Measurements from ENCODE around the gene NR2E3.
"Not testable (repeated sequence)": the region's sequence is repeated elsewhere in the genome, so short reads cannot be mapped to it uniquely, and the experiment has no call there.

Gene NR2E3

GRCh38 chr15:71820127-71820526 is 9.8 kb downstream of the NR2E3 start:
- DNase-seq = no peak

- no peak for DNase-seq
Measured at GRCh38 chr15:71821547-71822129, 11.3 kb downstream of the NR2E3 start.

GRCh38 chr15:71822890-71823630 is 12.7 kb downstream of the NR2E3 start:
- DNase-seq = no peak

- DNase-seq = no peak
Measured at GRCh38 chr15:71823801-71824200, 13.4 kb downstream of the NR2E3 start.

GRCh38 chr15:71825021-71825730 is 14.8 kb downstream of the NR2E3 start:
- DNase-seq = no peak

- DNase-seq = no peak
Measured at GRCh38 chr15:71826196-71826595, 15.8 kb downstream of the NR2E3 start.

- no peak for DNase-seq
Measured at GRCh38 chr15:71830981-71831380, 20.6 kb downstream of the NR2E3 start.

GRCh38 chr15:71841563-71841962 is 31.2 kb downstream of the NR2E3 start:
- DNase-seq = no peak

- DNase-seq = no peak
Measured at GRCh38 chr15:71844916-71845315, 34.6 kb downstream of the NR2E3 start.

- no peak for DNase-seq
Measured at GRCh38 chr15:71853543-71853942, 43.2 kb downstream of the NR2E3 start.

GRCh38 chr15:71858232-71858631 is 47.9 kb downstream of the NR2E3 start:
- not testable (repeated sequence) for DNase-seq

Data from NCI-H1694 treated with DMSO at 0.1 percent for 48 hours (cell line).